WI38 (cell line): ENCODE results near the gene GK2.

Experiments
- H3K4me3 ChIP-seq: 2 replicates; pipeline ENCODE4 v1.5.1; 2011; ENCODE audit warnings: low read depth, mild to moderate bottlenecking, control low read depth, low read length
- TF ChIP-seq, protein P1 (sequence below): IDR thresholded peaks from 2 replicates; pipeline ENCODE4 v1.5.1; 2012; ENCODE audit warnings: low read depth, mild to moderate bottlenecking, control low read depth, low read length

GK2 gene

DNA sequence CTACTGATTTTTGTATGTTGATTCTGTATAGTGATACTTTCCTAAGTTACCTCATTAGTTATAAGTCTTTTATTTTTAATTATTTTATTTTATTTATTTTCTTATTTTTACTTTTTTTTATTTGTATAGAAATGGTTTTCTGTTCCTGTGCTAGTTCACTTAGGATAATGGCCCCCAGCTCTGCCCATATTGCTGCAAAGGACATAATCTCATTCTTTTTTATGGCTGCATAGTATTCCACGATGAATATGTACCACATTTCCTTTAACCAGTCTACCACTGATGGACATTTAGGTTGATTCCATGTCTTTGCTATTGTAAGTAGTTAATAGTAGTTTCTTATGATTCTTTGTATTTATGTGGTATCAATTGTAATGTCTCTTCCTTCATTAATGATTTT is 31.5 kb upstream of the GK2 start:
- H3K4me3 ChIP-seq, result no peak overlapping the region
- TF ChIP-seq, protein P1, sequence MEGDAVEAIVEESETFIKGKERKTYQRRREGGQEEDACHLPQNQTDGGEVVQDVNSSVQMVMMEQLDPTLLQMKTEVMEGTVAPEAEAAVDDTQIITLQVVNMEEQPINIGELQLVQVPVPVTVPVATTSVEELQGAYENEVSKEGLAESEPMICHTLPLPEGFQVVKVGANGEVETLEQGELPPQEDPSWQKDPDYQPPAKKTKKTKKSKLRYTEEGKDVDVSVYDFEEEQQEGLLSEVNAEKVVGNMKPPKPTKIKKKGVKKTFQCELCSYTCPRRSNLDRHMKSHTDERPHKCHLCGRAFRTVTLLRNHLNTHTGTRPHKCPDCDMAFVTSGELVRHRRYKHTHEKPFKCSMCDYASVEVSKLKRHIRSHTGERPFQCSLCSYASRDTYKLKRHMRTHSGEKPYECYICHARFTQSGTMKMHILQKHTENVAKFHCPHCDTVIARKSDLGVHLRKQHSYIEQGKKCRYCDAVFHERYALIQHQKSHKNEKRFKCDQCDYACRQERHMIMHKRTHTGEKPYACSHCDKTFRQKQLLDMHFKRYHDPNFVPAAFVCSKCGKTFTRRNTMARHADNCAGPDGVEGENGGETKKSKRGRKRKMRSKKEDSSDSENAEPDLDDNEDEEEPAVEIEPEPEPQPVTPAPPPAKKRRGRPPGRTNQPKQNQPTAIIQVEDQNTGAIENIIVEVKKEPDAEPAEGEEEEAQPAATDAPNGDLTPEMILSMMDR, result no peak

DNA sequence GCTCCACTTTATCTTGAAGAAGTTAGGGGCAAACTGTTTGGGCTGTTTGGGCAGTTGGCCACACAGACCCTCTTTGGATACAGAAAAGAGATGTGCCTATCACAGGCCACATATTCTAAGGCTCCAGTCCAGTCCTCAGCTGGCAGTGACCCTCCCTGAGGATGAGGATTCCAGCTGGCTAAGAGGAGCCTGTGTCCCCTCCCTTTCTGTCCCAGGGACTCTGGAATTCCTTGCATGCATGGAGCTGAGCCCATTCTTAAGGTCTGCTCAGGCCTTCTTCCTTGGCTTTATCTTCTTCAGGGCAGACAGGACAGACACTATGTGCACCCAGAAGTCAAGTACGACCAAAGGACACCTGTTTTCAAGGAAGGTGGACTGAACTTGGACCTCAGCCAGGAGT is 23.8 kb upstream of the GK2 start:
- no peak overlapping the region for H3K4me3 ChIP-seq
- TF ChIP-seq, protein P1, result no peak

DNA sequence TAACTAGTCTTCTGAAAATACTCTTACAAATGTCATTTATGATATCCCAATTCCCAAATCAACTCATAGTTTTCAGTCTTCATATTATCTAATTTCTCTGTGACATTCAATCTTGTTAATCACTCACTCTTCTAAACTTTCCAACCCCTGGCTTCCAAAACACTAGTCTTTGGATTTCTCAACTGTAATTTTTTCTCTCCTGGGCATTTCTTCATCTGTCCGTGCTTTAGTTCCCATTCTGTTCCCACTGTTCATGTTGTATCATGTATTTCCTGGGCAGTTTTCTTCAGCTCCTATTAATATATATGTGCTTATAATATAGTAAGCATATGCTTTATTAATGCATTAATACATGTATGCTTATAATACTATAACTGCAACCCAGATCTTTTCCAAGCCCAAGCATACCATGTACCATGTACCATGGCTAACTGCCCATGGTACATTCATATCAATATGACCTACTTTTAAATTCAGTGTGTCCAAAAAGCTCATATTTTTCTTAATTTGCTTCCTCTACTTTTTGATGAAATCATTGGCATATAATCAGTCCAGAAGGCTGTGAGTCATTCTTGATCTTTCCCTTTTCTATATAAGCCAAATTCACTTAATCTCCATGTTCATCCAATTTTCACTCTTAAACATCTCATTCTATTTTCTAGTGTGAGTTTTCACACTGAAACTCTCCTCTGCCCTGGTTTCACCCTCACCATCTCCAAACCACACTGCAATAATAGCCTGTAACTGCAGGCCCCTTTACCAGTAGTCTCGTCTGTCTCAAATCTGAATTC is 21.3 kb upstream of the GK2 start:
- TF ChIP-seq, protein P1, result no peak
- no peak overlapping the region for H3K4me3 ChIP-seq

DNA sequence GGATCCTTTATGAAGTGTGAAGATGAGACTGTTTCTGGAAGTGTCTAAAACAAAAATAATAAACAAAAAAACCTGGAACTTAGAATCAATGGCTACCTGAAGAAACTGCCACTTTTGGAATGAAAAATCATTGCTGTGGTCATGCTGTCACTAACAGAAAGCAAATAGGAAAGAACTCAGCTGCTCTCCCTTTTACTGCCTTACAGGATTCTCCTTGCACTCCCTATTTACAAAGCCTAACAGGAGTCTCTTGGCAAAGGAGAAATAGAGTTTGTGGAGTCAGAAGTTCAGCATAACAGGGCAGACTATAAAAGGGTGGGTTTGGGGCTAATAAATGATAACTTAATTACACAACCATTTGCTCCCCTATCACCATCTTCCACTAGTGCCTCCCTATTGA is 19.0 kb upstream of the GK2 start:
- TF ChIP-seq, protein P1, result no peak
- H3K4me3 ChIP-seq, result no peak overlapping the region

DNA sequence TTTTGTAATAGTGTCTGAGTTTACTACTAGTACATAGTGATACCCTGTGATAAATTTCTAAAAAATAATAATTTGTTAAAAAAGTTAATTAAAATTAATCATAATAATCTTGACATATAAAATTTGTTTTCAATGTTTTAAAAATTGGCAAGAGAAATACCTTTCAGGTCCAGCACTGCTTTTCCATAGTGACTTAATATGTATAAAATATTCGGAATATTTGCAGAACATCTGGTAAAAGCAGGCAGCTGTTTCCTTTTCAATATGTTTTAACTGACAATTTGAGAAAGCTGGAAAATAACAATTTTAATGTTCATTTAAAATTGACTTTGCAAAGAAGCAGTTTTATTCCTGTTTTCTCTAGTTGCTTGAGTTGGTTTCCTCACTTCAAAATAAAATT is 17.6 kb upstream of the GK2 start:
- H3K4me3 ChIP-seq, result no peak overlapping the region
- TF ChIP-seq, protein P1, result no peak

DNA sequence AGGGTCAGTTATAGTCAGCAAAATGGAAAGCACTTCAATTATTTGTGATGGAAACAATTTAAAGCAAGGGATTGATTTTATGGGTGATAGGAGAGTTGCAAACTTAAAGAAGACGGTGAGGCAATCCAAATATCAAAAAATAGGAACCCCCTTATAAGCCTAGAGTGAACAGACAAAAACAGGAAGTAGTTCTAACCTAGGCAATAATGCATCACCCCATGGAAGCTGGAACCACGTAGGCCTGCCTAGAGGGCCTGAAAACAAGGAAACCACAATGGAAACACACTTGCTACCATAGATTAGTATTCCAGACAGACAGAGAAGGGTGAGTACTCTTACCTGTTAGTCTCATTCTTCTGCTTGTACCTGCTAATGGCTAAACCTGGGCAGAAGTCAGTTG is 13.5 kb upstream of the GK2 start:
- TF ChIP-seq, protein P1, result no peak
- H3K4me3 ChIP-seq, result no peak overlapping the region

DNA sequence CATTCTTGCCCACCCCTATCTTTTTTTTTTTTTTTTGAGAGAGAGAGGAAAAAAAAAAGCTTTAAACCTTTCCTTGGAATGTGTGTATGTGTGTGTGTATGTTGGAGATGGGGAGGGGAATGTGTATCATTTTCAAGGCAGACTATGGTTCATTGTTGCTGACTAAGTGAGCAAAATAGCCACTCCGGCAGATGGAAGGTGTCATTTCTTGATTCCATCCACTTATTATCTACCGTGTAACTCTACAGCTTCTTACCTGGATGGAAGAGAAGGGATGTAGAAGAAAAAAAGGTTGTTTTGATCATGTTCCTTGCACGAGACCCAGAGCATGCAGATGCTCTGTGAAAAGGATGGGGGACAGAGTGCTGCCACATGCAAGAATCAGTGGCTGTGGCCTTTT is 5.9 kb upstream of the GK2 start:
- H3K4me3 ChIP-seq, result no peak overlapping the region
- TF ChIP-seq, protein P1, result no peak
